Measurements from ENCODE around the gene DAD1. TPM values are rescaled to one million over a fixed set of nuclear protein-coding genes. Genes with fewer than 3 reads are reported as not detected.

Gene DAD1
- total and polyA plus RNA-seq, 9 donors, result 116 to 179 (median 143) TPM

GRCh38 chr14:22532345-22533056, 56.5 kb downstream of the DAD1 start:
- Histone ChIP-seq H3K4me3 (ENCODE audit: low read length) (no peak overlapping the region), H3K27ac (ENCODE audit: low read length) (no peak overlapping the region), H3K9me3 (replicated peaks; ENCODE audit: control insufficient read depth, low read depth, low read length) (no peaks in the 10 kb centered on the region), H3K36me3 (ENCODE audit: control insufficient read depth, insufficient read depth, low read length) (no peaks in the 10 kb centered on the region), H3K27me3 (ENCODE audit: control insufficient read depth, insufficient read depth, low read length) (no peaks in the 10 kb centered on the region), H3K4me1 (ENCODE audit: control insufficient read depth, insufficient read depth, low read length) (no peaks in the 10 kb centered on the region)
- WGBS (ENCODE audit: insufficient coverage), result 14% methylated on average over 2 of the region's 3 CpGs
- no peak for DNase-seq

GRCh38 chr14:22531451-22532344, 57.3 kb downstream of the DAD1 start:
- no peaks in the 10 kb centered on the region for H3K4me1 ChIP-seq (ENCODE audit: control insufficient read depth, insufficient read depth, low read length)
- H3K9me3 ChIP-seq (replicated peaks; ENCODE audit: control insufficient read depth, low read depth, low read length), result no peaks in the 10 kb centered on the region
- no peak for DNase-seq
- H3K36me3 ChIP-seq (ENCODE audit: control insufficient read depth, insufficient read depth, low read length), result no peaks in the 10 kb centered on the region
- H3K27me3 ChIP-seq (ENCODE audit: control insufficient read depth, insufficient read depth, low read length), result no peaks in the 10 kb centered on the region
- no peak overlapping the region for H3K4me3 ChIP-seq (ENCODE audit: low read length)
- 86% methylated on average over 5 of the region's 5 CpGs for WGBS (ENCODE audit: insufficient coverage)
- H3K27ac ChIP-seq (ENCODE audit: low read length), result no peak overlapping the region

- Histone ChIP-seq H3K9me3 (replicated peaks; ENCODE audit: control insufficient read depth, low read depth, low read length) (no peaks in the 10 kb centered on the region), H3K4me1 (ENCODE audit: control insufficient read depth, insufficient read depth, low read length) (no peaks in the 10 kb centered on the region), H3K36me3 (ENCODE audit: control insufficient read depth, insufficient read depth, low read length) (no peaks in the 10 kb centered on the region), H3K4me3 (ENCODE audit: low read length) (no peak overlapping the region), H3K27me3 (ENCODE audit: control insufficient read depth, insufficient read depth, low read length) (no peaks in the 10 kb centered on the region), H3K27ac (ENCODE audit: low read length) (no peak overlapping the region)
- no CpG with 5 or more reads among the region's 1 CpG for WGBS (ENCODE audit: insufficient coverage)
- DNase-seq, result no peak
Measured at GRCh38 chr14:22530127-22530526, 58.9 kb downstream of the DAD1 start.

- no peaks in the 10 kb centered on the region for H3K27me3 ChIP-seq (ENCODE audit: control insufficient read depth, insufficient read depth, low read length)
- no peak overlapping the region for H3K4me3 ChIP-seq (ENCODE audit: low read length)
- H3K4me1 ChIP-seq (ENCODE audit: control insufficient read depth, insufficient read depth, low read length), result no peaks in the 10 kb centered on the region
- DNase-seq, result no peak
- WGBS (ENCODE audit: insufficient coverage), result no CpG with 5 or more reads among the region's 1 CpG
- no peaks in the 10 kb centered on the region for H3K9me3 ChIP-seq (replicated peaks; ENCODE audit: control insufficient read depth, low read depth, low read length)
- no peak overlapping the region for H3K27ac ChIP-seq (ENCODE audit: low read length)
- no peaks in the 10 kb centered on the region for H3K36me3 ChIP-seq (ENCODE audit: control insufficient read depth, insufficient read depth, low read length)
Measured at GRCh38 chr14:22526744-22527143, 62.3 kb downstream of the DAD1 start.

- no peak overlapping the region for H3K4me3 ChIP-seq (ENCODE audit: low read length)
- WGBS (ENCODE audit: insufficient coverage), result 83% methylated on average over 3 of the region's 5 CpGs
Measured at GRCh38 chr14:22526218-22526617, 62.8 kb downstream of the DAD1 start.

GRCh38 chr14:22524784-22525161, 64.3 kb downstream of the DAD1 start:
- H3K27ac ChIP-seq (ENCODE audit: low read length), result no peak overlapping the region
- H3K4me3 ChIP-seq (ENCODE audit: low read length), result no peak overlapping the region

More at GRCh38 chr14:22526218-22526617, 62.8 kb downstream of the DAD1 start:
- Histone ChIP-seq H3K27ac (ENCODE audit: low read length) (no peak overlapping the region), H3K4me1 (ENCODE audit: control insufficient read depth, insufficient read depth, low read length) (no peaks in the 10 kb centered on the region), H3K27me3 (ENCODE audit: control insufficient read depth, insufficient read depth, low read length) (no peaks in the 10 kb centered on the region), H3K9me3 (replicated peaks; ENCODE audit: control insufficient read depth, low read depth, low read length) (no peaks in the 10 kb centered on the region), H3K36me3 (ENCODE audit: control insufficient read depth, insufficient read depth, low read length) (no peaks in the 10 kb centered on the region)
- DNase-seq, result no peak

GRCh38 chr14:22524115-22524783, 64.8 kb downstream of the DAD1 start:
- DNase-seq, result no peak
- no peaks in the 10 kb centered on the region for H3K4me1 ChIP-seq (ENCODE audit: control insufficient read depth, insufficient read depth, low read length)
- no peaks in the 10 kb centered on the region for H3K9me3 ChIP-seq (replicated peaks; ENCODE audit: control insufficient read depth, low read depth, low read length)
- WGBS (ENCODE audit: insufficient coverage), result 100% methylated on average over 1 of the region's 11 CpGs
- H3K27ac ChIP-seq (ENCODE audit: low read length), result no peak overlapping the region
- no peak overlapping the region for H3K4me3 ChIP-seq (ENCODE audit: low read length)
- no peaks in the 10 kb centered on the region for H3K36me3 ChIP-seq (ENCODE audit: control insufficient read depth, insufficient read depth, low read length)
- no peaks in the 10 kb centered on the region for H3K27me3 ChIP-seq (ENCODE audit: control insufficient read depth, insufficient read depth, low read length)

More at GRCh38 chr14:22524784-22525161, 64.3 kb downstream of the DAD1 start:
- H3K9me3 ChIP-seq (replicated peaks; ENCODE audit: control insufficient read depth, low read depth, low read length), result no peaks in the 10 kb centered on the region
- H3K36me3 ChIP-seq (ENCODE audit: control insufficient read depth, insufficient read depth, low read length), result no peaks in the 10 kb centered on the region
- DNase-seq, result no peak
- no peaks in the 10 kb centered on the region for H3K4me1 ChIP-seq (ENCODE audit: control insufficient read depth, insufficient read depth, low read length)
- no peaks in the 10 kb centered on the region for H3K27me3 ChIP-seq (ENCODE audit: control insufficient read depth, insufficient read depth, low read length)

- DNase-seq, result no peak
- Histone ChIP-seq H3K27ac (ENCODE audit: low read length) (no peak overlapping the region), H3K9me3 (replicated peaks; ENCODE audit: control insufficient read depth, low read depth, low read length) (no peaks in the 10 kb centered on the region), H3K27me3 (ENCODE audit: control insufficient read depth, insufficient read depth, low read length) (no peaks in the 10 kb centered on the region), H3K4me3 (ENCODE audit: low read length) (no peak overlapping the region), H3K4me1 (ENCODE audit: control insufficient read depth, insufficient read depth, low read length) (no peaks in the 10 kb centered on the region), H3K36me3 (ENCODE audit: control insufficient read depth, insufficient read depth, low read length) (no peaks in the 10 kb centered on the region)
Measured at GRCh38 chr14:22523283-22523682, 65.7 kb downstream of the DAD1 start.

GRCh38 chr14:22522466-22522957, 66.5 kb downstream of the DAD1 start:
- no CpG with 5 or more reads among the region's 1 CpG for WGBS (ENCODE audit: insufficient coverage)
- no peak overlapping the region for H3K4me3 ChIP-seq (ENCODE audit: low read length)

More at GRCh38 chr14:22522466-22522957, 66.5 kb downstream of the DAD1 start:
- no peaks in the 10 kb centered on the region for H3K4me1 ChIP-seq (ENCODE audit: control insufficient read depth, insufficient read depth, low read length)
- peaks cover 2% of the 10 kb centered on the region for H3K27me3 ChIP-seq (ENCODE audit: control insufficient read depth, insufficient read depth, low read length)
- no peak overlapping the region for H3K27ac ChIP-seq (ENCODE audit: low read length)
- H3K36me3 ChIP-seq (ENCODE audit: control insufficient read depth, insufficient read depth, low read length), result no peaks in the 10 kb centered on the region
- H3K9me3 ChIP-seq (replicated peaks; ENCODE audit: control insufficient read depth, low read depth, low read length), result no peaks in the 10 kb centered on the region
- no peak for DNase-seq

Measured in muscle of leg (tissue), 11 donors.